A673 (cell line): ENCODE measurements around the gene SLC35F1. TPM values are rescaled to one million over a fixed set of nuclear protein-coding genes. Genes with fewer than 3 reads are reported as not detected.

Source experiments
- BruUV-seq: library from RNA; stranded (reverse); fragments of 400-500 nt; replicated peaks from 2 replicates; lab custom pipeline; 2021; lab: Mats Ljungman, UMichigan
- CTCF ChIA-PET: fragments of 300-600 bp; sonication (Branson Sonifier 250); formaldehyde crosslinking; loops from one replicate; lab custom pipeline; 2022; ENCODE audit warnings: antibody characterized with exemption; lab: Charles Lee
- POLR2A ChIA-PET: fragments of 300-600 bp; sonication (Branson Sonifier 250); formaldehyde crosslinking; loops from one replicate; lab custom pipeline; 2022; ENCODE audit warnings: antibody characterized with exemption; ENCODE audit not compliant: low non-redundant PET; lab: Charles Lee
- DNase-seq: peaks from one replicate; pipeline ENCODE4 v3.0.0-alpha.2; 2015; ENCODE audit warnings: low spot score
- H3K27ac ChIP-seq: fragments of 200-600 bp; sonication (generic); 2 replicates; pipeline ENCODE4 v1.5.1; 2016; ENCODE audit warnings: mixed run types, low read depth, mild to moderate bottlenecking, mixed read lengths, antibody characterized with exemption, low read length; ENCODE audit not compliant: poor library complexity, severe bottlenecking
- H3K27me3 ChIP-seq: fragments of 200-600 bp; sonication (generic); replicated peaks from 2 replicates; pipeline ENCODE4 v1.6.1; 2017; ENCODE audit warnings: mixed run types, low read depth, mild to moderate bottlenecking, mixed read lengths, antibody characterized with exemption, low read length; ENCODE audit not compliant: insufficient read depth, poor library complexity
- H3K36me3 ChIP-seq: fragments of 200-600 bp; sonication (generic); 2 replicates; pipeline ENCODE4 v1.6.1; 2016; ENCODE audit warnings: mixed run types, mild to moderate bottlenecking, mixed read lengths, antibody characterized with exemption, low read length; ENCODE audit not compliant: insufficient read depth, poor library complexity, severe bottlenecking
- H3K4me1 ChIP-seq: fragments of 200-600 bp; sonication (generic); 2 replicates; pipeline ENCODE4 v1.6.1; 2017; ENCODE audit warnings: mixed run types, mild to moderate bottlenecking, mixed read lengths, antibody characterized with exemption, low read length; ENCODE audit not compliant: insufficient read depth, poor library complexity, severe bottlenecking
- H3K4me3 ChIP-seq: fragments of 200-600 bp; sonication (generic); 2 replicates; pipeline ENCODE4 v1.5.1; 2016; ENCODE audit warnings: low read depth, mixed run types, mild to moderate bottlenecking, mixed read lengths, low read length; ENCODE audit not compliant: poor library complexity, severe bottlenecking
- H3K9me3 ChIP-seq: fragments of 200-600 bp; sonication (generic); 2 replicates; pipeline ENCODE4 v1.6.1; 2016; ENCODE audit warnings: mixed run types, low read depth, mild to moderate bottlenecking, mixed read lengths, antibody characterized with exemption, low read length; ENCODE audit not compliant: poor library complexity, severe bottlenecking
- EZH2 ChIP-seq: fragments of 200-600 bp; sonication (generic); IDR thresholded peaks from 2 replicates; pipeline ENCODE4 v1.6.1; 2017; ENCODE audit warnings: borderline replicate concordance, low read depth, mild to moderate bottlenecking, mixed read lengths, antibody characterized with exemption, low read length; ENCODE audit not compliant: poor library complexity, severe bottlenecking
- intact Hi-C: fragments of 100-400 bp; cut with micrococcal nuclease; formaldehyde crosslinking; loops from one replicate; pipeline ENCODE4 v1.10.0; 2022; ENCODE audit not compliant: unreplicated experiment
- total RNA-seq: library from RNA; stranded (reverse); gene quantifications from 2 replicates; pipeline ENCODE4 v1.2.3, GENCODE V29; 2021
- TF ChIP-seq, protein P1 (sequence below): fragments of 300-800, 200-600 bp; sonication (generic); conservative IDR thresholded peaks from 2 replicates; pipeline ENCODE4 v1.5.1; 2017; ENCODE audit warnings: low read depth, mild to moderate bottlenecking, antibody characterized with exemption, low read length, moderate library complexity, mixed read lengths

The SLC35F1 gene
- total RNA-seq, 1 experiment from 2014 or later: 5.3 TPM

DNA sequence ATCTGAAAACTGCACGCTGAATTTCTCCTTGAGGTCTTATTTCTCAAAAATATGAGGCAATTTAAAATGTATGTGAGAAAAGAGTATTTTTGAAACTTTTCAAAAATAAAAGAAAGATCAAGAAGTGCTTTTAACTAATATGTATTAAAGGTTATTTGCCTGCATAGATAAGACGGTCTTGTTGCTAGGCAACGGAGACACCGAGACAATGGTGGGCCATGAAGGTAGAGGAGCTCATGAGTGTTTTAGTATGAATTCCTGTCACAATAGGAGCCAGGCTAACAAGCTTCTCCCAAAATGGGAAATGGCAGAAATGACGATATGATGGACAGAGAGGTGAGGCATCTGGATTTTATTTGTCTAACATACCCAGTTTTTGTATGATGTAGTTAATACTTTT, 308.2 kb downstream of the SLC35F1 start:
- H3K27me3 ChIP-seq: no peaks in the 10 kb centered on the region
- ChIA-PET POLR2A (no interaction called here), CTCF (no interaction called here)
- intact Hi-C loops: no loop called here
- H3K27ac ChIP-seq: no peak overlapping the region
- no peak overlapping the region for H3K4me3 ChIP-seq
- no peaks in the 10 kb centered on the region for H3K36me3 ChIP-seq
- no TSS peak for BruUV-seq
- no peak for DNase-seq
- peaks cover 9% of the 10 kb centered on the region for H3K4me1 ChIP-seq
- no peak for TF ChIP-seq EZH2
- TF ChIP-seq, protein P1, sequence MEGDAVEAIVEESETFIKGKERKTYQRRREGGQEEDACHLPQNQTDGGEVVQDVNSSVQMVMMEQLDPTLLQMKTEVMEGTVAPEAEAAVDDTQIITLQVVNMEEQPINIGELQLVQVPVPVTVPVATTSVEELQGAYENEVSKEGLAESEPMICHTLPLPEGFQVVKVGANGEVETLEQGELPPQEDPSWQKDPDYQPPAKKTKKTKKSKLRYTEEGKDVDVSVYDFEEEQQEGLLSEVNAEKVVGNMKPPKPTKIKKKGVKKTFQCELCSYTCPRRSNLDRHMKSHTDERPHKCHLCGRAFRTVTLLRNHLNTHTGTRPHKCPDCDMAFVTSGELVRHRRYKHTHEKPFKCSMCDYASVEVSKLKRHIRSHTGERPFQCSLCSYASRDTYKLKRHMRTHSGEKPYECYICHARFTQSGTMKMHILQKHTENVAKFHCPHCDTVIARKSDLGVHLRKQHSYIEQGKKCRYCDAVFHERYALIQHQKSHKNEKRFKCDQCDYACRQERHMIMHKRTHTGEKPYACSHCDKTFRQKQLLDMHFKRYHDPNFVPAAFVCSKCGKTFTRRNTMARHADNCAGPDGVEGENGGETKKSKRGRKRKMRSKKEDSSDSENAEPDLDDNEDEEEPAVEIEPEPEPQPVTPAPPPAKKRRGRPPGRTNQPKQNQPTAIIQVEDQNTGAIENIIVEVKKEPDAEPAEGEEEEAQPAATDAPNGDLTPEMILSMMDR: no peak
- no peaks in the 10 kb centered on the region for H3K9me3 ChIP-seq

DNA sequence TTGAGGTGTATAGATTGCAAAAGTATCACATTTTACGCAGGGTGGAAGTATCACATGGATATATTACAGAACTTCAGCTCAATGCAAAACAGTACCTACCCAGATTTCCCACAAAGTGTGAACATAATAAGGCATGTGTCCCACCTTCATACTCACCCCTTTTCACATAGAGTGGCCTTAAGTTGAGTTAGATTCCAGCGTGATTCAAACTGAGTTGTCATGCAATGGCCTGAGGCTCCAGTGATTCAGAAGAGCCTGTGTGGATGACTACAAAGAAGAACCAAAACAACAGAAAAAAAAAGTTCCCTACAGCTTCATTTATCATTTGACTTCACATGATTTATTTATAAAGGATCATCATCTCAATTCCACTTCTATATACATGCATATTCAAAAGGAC, 309.7 kb downstream of the SLC35F1 start:
- TF ChIP-seq, protein P1: no peak
- no peak for TF ChIP-seq EZH2
- H3K27ac ChIP-seq: no peak overlapping the region
- ChIA-PET POLR2A (no interaction called here), CTCF (no interaction called here)
- peaks cover 9% of the 10 kb centered on the region for H3K4me1 ChIP-seq
- H3K27me3 ChIP-seq: no peaks in the 10 kb centered on the region
- no peaks in the 10 kb centered on the region for H3K36me3 ChIP-seq
- H3K9me3 ChIP-seq: no peaks in the 10 kb centered on the region
- no peak overlapping the region for H3K4me3 ChIP-seq
- no peak for DNase-seq
- intact Hi-C loops: no loop called here
- no TSS peak for BruUV-seq

DNA sequence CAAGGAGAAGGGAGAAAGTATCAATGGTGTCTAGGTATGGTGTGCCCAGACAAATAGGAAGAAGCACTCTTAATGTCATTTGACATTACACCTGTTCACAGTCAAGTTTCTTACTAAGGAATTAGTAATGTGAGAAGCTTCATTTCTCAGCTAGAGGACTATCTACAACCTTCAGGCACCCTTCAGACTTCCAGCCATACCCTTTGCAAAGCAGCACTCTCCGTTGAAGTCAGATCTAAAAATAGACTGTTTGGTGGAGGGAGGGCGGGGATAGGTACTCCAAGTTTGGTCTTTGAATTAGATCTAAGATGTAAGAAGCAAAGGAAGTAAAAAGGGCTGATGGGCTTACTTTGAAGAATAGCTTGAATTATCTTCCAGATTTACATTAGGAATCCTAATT, 311.1 kb downstream of the SLC35F1 start:
- Histone ChIP-seq H3K9me3 (no peaks in the 10 kb centered on the region), H3K4me3 (no peak overlapping the region), H3K4me1 (peaks cover 8% of the 10 kb centered on the region), H3K36me3 (no peaks in the 10 kb centered on the region), H3K27ac (no peak overlapping the region), H3K27me3 (no peaks in the 10 kb centered on the region)
- intact Hi-C loops: no loop called here
- DNase-seq: no peak
- BruUV-seq: no TSS peak
- CTCF ChIA-PET: no interaction called here
- TF ChIP-seq, protein P1: no peak
- TF ChIP-seq EZH2: no peak
- POLR2A ChIA-PET: no interaction called here
